Progenitor cell of endocrine pancreas (in vitro differentiated cells): ENCODE measurements around the gene MYLK. TPM values are rescaled to one million over a fixed set of nuclear protein-coding genes. Genes with fewer than 3 reads are reported as not detected.

Source experiments
- DNase-seq: peaks from one replicate; pipeline ENCODE4 v3.0.0; 2021; ENCODE audit warnings: low spot score; ENCODE audit not compliant: unreplicated experiment
- H3K27ac Mint-ChIP-seq: 2 replicates; pipeline ENCODE4 v1.8.0; 2021; ENCODE audit warnings: mild to moderate bottlenecking, moderate library complexity, mixed read lengths
- H3K27me3 Mint-ChIP-seq: 2 replicates; pipeline ENCODE4 v1.8.0; 2021; ENCODE audit warnings: mixed read lengths
- H3K36me3 Mint-ChIP-seq: 2 replicates; pipeline ENCODE4 v1.8.0; 2022; ENCODE audit warnings: mixed read lengths; ENCODE audit not compliant: insufficient read depth
- H3K4me1 Mint-ChIP-seq: 2 replicates; pipeline ENCODE4 v1.8.0; 2021; ENCODE audit warnings: low read depth, mixed read lengths
- H3K4me3 Mint-ChIP-seq: 2 replicates; pipeline ENCODE4 v1.8.0; 2021; ENCODE audit warnings: low read depth, mild to moderate bottlenecking, moderate library complexity, mixed read lengths
- H3K9me3 Mint-ChIP-seq: 2 replicates; pipeline ENCODE4 v1.8.0; 2021; ENCODE audit warnings: low read depth, mixed read lengths
- CTCF ChIP-seq: fragments of 200-600 bp; sonication (generic); IDR thresholded peaks from one replicate; pipeline ENCODE4 v1.5.0; 2021; ENCODE audit warnings: antibody characterized with exemption, mild to moderate bottlenecking; ENCODE audit not compliant: unreplicated experiment
- total RNA-seq: library from RNA; stranded (reverse); gene quantifications from 2 replicates; pipeline ENCODE4 v1.2.1, GENCODE V29; 2021

Gene MYLK
- total RNA-seq, 1 donor from 2014 or later: 1.1 TPM

GRCh38 chr3:123920868-123921267, 36.7 kb upstream of the MYLK start:
- H3K27ac Mint-ChIP-seq: no peak overlapping the region
- DNase-seq: no peak
- no peak overlapping the region for H3K4me3 Mint-ChIP-seq
- H3K4me1 Mint-ChIP-seq: no peaks in the 10 kb centered on the region
- H3K27me3 Mint-ChIP-seq: no peaks in the 10 kb centered on the region
- peaks cover 52% of the 10 kb centered on the region for H3K36me3 Mint-ChIP-seq
- TF ChIP-seq CTCF: no peak
- peaks cover 39% of the 10 kb centered on the region for H3K9me3 Mint-ChIP-seq

- H3K36me3 Mint-ChIP-seq: peaks cover 52% of the 10 kb centered on the region
Observed at GRCh38 chr3:123920383-123920782, 36.3 kb upstream of the MYLK start.

GRCh38 chr3:123919353-123919752, 35.2 kb upstream of the MYLK start:
- no peak for DNase-seq
- Mint-ChIP-seq H3K27me3 (no peaks in the 10 kb centered on the region), H3K9me3 (peaks cover 35% of the 10 kb centered on the region), H3K36me3 (peaks cover 46% of the 10 kb centered on the region), H3K27ac (no peak overlapping the region), H3K4me1 (no peaks in the 10 kb centered on the region), H3K4me3 (no peak overlapping the region)
- TF ChIP-seq CTCF: no peak

More at GRCh38 chr3:123920383-123920782, 36.3 kb upstream of the MYLK start:
- no peak for DNase-seq
- Mint-ChIP-seq H3K4me3 (no peak overlapping the region), H3K27ac (no peak overlapping the region), H3K9me3 (peaks cover 39% of the 10 kb centered on the region), H3K27me3 (no peaks in the 10 kb centered on the region), H3K4me1 (no peaks in the 10 kb centered on the region)
- no peak for TF ChIP-seq CTCF

GRCh38 chr3:123914829-123915228, 30.7 kb upstream of the MYLK start:
- DNase-seq: no peak
- no peak overlapping the region for H3K27ac Mint-ChIP-seq
- H3K36me3 Mint-ChIP-seq: peaks cover 10% of the 10 kb centered on the region
- TF ChIP-seq CTCF: no peak
- H3K9me3 Mint-ChIP-seq: peaks cover under 1% of the 10 kb centered on the region
- H3K4me3 Mint-ChIP-seq: no peak overlapping the region
- H3K27me3 Mint-ChIP-seq: no peaks in the 10 kb centered on the region
- no peaks in the 10 kb centered on the region for H3K4me1 Mint-ChIP-seq

GRCh38 chr3:123909785-123910184, 25.7 kb upstream of the MYLK start:
- Mint-ChIP-seq H3K27me3 (no peaks in the 10 kb centered on the region), H3K4me3 (no peak overlapping the region), H3K36me3 (peaks cover 6% of the 10 kb centered on the region), H3K4me1 (no peaks in the 10 kb centered on the region), H3K27ac (no peak overlapping the region), H3K9me3 (no peaks in the 10 kb centered on the region)
- DNase-seq: no peak
- no peak for TF ChIP-seq CTCF
